Epithelial cell of proximal tubule (primary cell): Measurements from ENCODE around the gene CDC14B. TPM values are rescaled to one million over a fixed set of nuclear protein-coding genes. Genes with fewer than 3 reads are reported as not detected.

Experiments used
- DNase-seq: peaks from one replicate; pipeline ENCODE4 v3.0.0-alpha.2; 2011; ENCODE audit warnings: low read depth
- H3K4me3 ChIP-seq: 2 replicates; pipeline ENCODE4 v1.5.1; 2011; ENCODE audit warnings: low read depth, mild to moderate bottlenecking, low read length
- total RNA-seq: library from RNA; depleted of rRNA; stranded (reverse); fragments of >200 nt; gene quantifications from 2 replicates; pipeline ENCODE4 v1.2.3, GENCODE V29; 2015
- TF ChIP-seq, protein P1 (sequence below): conservative IDR thresholded peaks from 2 replicates; pipeline ENCODE4 v1.5.1; 2012; ENCODE audit warnings: low read depth, mild to moderate bottlenecking, low read length

CDC14B gene
- total RNA-seq, 1 donor from 2014 or later: 9.1 TPM

DNA sequence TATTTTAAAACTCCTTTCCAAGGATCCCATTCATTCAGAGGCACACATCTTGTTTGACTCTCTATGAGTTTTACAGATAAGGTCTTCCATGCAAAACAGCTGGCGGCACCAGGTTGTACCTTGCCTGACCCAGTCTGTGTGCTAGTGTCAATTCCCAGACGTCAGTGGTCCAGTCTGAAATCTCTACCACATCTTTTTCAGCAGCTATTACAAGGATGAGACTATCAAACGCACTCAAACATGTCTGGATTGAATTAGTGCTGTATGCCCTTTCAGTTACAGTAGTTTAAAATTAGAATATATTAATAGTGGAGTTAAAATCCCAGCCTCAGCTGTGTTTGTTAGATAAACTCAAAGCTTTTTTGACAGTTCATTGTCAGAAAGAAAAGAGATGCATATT lies 11.7 kb downstream of the CDC14B start:
- no peak for DNase-seq
- no peak overlapping the region for H3K4me3 ChIP-seq
- TF ChIP-seq, protein P1, sequence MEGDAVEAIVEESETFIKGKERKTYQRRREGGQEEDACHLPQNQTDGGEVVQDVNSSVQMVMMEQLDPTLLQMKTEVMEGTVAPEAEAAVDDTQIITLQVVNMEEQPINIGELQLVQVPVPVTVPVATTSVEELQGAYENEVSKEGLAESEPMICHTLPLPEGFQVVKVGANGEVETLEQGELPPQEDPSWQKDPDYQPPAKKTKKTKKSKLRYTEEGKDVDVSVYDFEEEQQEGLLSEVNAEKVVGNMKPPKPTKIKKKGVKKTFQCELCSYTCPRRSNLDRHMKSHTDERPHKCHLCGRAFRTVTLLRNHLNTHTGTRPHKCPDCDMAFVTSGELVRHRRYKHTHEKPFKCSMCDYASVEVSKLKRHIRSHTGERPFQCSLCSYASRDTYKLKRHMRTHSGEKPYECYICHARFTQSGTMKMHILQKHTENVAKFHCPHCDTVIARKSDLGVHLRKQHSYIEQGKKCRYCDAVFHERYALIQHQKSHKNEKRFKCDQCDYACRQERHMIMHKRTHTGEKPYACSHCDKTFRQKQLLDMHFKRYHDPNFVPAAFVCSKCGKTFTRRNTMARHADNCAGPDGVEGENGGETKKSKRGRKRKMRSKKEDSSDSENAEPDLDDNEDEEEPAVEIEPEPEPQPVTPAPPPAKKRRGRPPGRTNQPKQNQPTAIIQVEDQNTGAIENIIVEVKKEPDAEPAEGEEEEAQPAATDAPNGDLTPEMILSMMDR: no peak

DNA sequence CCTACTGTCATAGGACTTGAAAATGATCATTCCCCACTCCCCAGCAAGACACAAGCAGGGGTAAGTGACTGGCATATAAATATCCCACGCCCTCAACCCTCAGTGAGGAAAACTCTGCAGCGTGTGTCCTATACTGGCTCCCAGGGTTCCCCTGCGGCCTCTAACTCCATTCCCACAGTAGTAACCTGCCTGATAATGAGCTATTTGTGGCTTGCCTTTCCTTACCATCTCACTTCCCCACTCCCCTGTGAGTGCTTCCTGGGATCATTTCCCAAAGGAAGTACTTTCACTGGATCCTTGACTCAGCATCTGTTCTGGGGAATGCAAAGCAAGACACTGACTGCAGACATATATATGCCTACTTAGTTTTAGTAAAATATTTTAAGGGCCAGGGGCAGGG lies 14.3 kb downstream of the CDC14B start:
- no peak for DNase-seq
- no peak overlapping the region for H3K4me3 ChIP-seq
- TF ChIP-seq, protein P1: no peak

DNA sequence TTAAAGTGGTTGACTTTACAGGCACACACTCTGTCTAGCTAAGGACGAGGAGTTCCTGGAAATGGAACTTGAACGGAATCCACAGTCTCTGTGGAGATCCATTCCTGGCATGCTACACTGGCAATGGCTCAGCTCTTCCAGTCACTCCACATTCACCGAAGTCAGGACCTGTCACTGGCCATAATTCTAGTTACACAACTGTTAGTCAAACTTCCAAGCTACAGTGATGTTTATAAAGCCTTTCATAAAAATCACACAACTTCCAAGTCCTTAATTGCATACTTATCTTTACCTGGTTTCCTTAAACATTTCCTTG lies 15.7 kb downstream of the CDC14B start:
- TF ChIP-seq, protein P1: no peak
- no peak overlapping the region for H3K4me3 ChIP-seq
- DNase-seq: no peak

DNA sequence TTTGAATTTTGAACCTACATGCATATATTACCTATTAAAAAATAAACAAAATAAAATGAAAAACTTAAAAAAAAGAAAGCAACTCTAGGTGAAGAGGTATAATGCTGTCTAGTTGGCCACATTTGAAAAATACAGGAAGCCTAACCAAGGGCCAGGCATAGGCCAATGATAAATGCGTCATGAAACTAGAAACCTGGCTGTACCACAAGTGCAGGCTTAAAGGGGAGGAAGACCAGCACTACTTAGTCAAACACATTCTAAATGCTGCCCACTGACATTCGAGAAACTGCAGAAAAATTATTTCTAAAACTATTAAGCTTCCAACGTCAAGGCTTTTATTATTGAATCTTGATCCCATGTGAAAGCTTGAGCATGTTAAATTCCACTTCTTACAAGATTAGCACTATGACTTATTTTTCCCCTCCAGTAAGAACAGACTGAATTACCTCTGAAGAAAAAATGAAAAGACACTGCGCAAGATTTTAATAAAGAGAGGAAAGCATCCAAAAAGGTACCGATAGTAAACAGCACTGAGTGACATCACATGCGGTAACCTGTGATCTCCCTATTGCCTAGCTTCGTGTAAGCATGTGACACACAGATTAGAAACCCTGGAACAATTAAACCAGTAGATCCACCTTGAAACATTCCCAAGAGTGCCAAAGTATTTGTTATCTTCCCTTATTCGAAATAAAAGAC lies 16.2 kb downstream of the CDC14B start:
- TF ChIP-seq, protein P1: no peak
- DNase-seq: no peak

DNA sequence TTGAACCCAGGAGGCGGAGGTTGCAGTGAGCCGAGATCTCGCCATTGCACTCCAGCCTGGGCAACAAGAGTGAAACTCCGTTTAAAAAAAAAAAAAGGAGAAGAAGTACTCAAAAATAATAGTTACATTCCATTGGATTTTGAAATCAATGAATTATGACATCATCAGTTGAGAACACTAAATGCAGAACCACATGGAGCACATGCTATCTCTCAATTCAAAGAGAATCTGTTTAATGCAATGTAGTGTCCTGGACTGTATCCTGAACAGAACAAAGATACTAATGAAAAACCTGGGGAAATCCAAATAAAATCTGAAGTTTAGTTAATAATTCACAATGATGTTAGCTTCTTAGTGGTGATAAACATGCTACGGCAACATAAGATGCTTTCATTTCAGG lies 20.3 kb downstream of the CDC14B start:
- TF ChIP-seq, protein P1: no peak
- no peak for DNase-seq
- H3K4me3 ChIP-seq: no peak overlapping the region

More for the DNA sequence above, 16.2 kb downstream of the CDC14B start:
- H3K4me3 ChIP-seq: no peak overlapping the region

DNA sequence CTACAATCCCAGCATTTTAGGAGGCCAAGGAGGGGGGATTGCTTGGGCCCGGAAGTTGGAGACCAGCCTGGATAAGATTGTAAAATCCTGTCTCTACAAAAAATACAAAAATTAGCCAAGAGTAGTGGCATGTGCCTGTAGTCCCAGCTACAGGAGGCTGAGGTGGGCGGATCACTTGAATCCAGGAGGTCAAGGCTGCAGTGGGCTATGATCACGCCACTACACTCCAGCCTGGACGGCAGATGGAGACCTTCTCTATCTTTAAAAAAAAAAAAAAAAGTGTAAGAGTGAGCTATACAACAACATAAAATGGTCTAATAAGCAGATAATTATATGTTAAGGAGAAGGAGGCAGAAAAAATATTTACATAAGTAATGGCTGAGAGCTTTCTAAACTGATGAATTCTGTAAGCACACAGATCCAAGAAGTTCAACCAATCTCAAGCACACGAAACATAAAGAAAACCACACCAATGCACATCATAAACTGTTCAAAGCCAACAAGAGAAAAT lies 23.0 kb downstream of the CDC14B start:
- H3K4me3 ChIP-seq: no peak overlapping the region
- TF ChIP-seq, protein P1: no peak
- no peak for DNase-seq
